Endodermal cell (in vitro differentiated cells): ENCODE measurements around the gene KRTAP5-4. TPM values are rescaled to one million over a fixed set of nuclear protein-coding genes. Genes with fewer than 3 reads are reported as not detected.
A peak's percentile ranks its signal among the peaks of the same experiment; 100 is the strongest.
"Not testable (repeated sequence)": the region's sequence is repeated elsewhere in the genome, so short reads cannot be mapped to it uniquely, and the experiment has no call there.

Experiments
- DNase-seq: peaks from one replicate; pipeline ENCODE4 v3.0.0-alpha.2; 2017
- H3K27ac ChIP-seq: 2 replicates; pipeline ENCODE4 v1.5.1; 2013; ENCODE audit warnings: mild to moderate bottlenecking, low read depth, low read length, moderate library complexity
- H3K27me3 ChIP-seq: 2 replicates; pipeline ENCODE4 v1.6.1; 2013; ENCODE audit warnings: mild to moderate bottlenecking, low read length, moderate library complexity; ENCODE audit not compliant: insufficient read depth, control insufficient read depth, poor library complexity, severe bottlenecking
- H3K36me3 ChIP-seq: 2 replicates; pipeline ENCODE4 v1.7.0; 2013; ENCODE audit warnings: mild to moderate bottlenecking, low read length, moderate library complexity; ENCODE audit not compliant: control insufficient read depth, insufficient read depth
- H3K4me1 ChIP-seq: one replicate; pipeline ENCODE4 v1.7.0; 2013; ENCODE audit warnings: low read length; ENCODE audit not compliant: control insufficient read depth, insufficient read depth
- H3K4me3 ChIP-seq: 2 replicates; pipeline ENCODE4 v1.5.1; 2013; ENCODE audit warnings: mild to moderate bottlenecking, low read length, moderate library complexity
- H3K9ac ChIP-seq: 2 replicates; pipeline ENCODE4 v1.6.1; 2013; ENCODE audit warnings: mild to moderate bottlenecking, low read length, moderate library complexity; ENCODE audit not compliant: poor library complexity, severe bottlenecking; ENCODE audit errors: extremely low read depth
- H3K9me3 ChIP-seq: 2 replicates; pipeline ENCODE4 v1.6.1; 2013; ENCODE audit warnings: mild to moderate bottlenecking, low read length, moderate library complexity; ENCODE audit not compliant: control insufficient read depth
- H3K27ac Mint-ChIP-seq: 2 replicates; pipeline ENCODE4 v1.8.0; 2020; ENCODE audit warnings: mixed read lengths
- H3K27me3 Mint-ChIP-seq: 2 replicates; pipeline ENCODE4 v1.8.0; 2021; ENCODE audit warnings: mild to moderate bottlenecking, mixed read lengths; ENCODE audit not compliant: insufficient read depth
- H3K36me3 Mint-ChIP-seq: 2 replicates; pipeline ENCODE4 v1.8.0; 2020; ENCODE audit warnings: low read depth, mixed read lengths
- H3K4me1 Mint-ChIP-seq: 2 replicates; pipeline ENCODE4 v1.8.0; 2020; ENCODE audit warnings: mixed read lengths
- H3K4me3 Mint-ChIP-seq: 2 replicates; pipeline ENCODE4 v1.8.0; 2020; ENCODE audit warnings: mild to moderate bottlenecking, moderate library complexity, mixed read lengths
- H3K9me3 Mint-ChIP-seq: 2 replicates; pipeline ENCODE4 v1.8.0; 2020; ENCODE audit warnings: mild to moderate bottlenecking, mixed read lengths
- WGBS, 2 experiments: methylation state at CpG; one replicate each; pipeline versions ENCODE4 v1.1.5 to v1.1.7; 2013; ENCODE audit warnings: missing lambda C conversion rate in 2 of 2, mixed read lengths in 1 of 2; ENCODE audit not compliant: insufficient coverage in 1 of 2, insufficient read length in 1 of 2; 5-methylcytosine and 5-hydroxymethylcytosine counted together
- total RNA-seq, 2 donors: library from RNA; stranded (reverse); fragmentation: NEBNext Ultra II Directional in 1 of 2; extraction: Animal tissue kit (Norgen Biotek cat#: 25700) in 1 of 2; gene quantifications; 2 replicates in 1 of 2; 3 replicates in 1 of 2; pipeline ENCODE4 v1.2.1, GENCODE V29; 2021
- TF ChIP-seq, protein P1 (sequence below): fragments of 200-600 bp; sonication (generic); conservative IDR thresholded peaks from 2 replicates; pipeline ENCODE4 v1.5.0; 2021; ENCODE audit warnings: antibody characterized with exemption, mild to moderate bottlenecking

Gene KRTAP5-4
- total RNA-seq, 2 donors from 2014 or later = not detected

DNA sequence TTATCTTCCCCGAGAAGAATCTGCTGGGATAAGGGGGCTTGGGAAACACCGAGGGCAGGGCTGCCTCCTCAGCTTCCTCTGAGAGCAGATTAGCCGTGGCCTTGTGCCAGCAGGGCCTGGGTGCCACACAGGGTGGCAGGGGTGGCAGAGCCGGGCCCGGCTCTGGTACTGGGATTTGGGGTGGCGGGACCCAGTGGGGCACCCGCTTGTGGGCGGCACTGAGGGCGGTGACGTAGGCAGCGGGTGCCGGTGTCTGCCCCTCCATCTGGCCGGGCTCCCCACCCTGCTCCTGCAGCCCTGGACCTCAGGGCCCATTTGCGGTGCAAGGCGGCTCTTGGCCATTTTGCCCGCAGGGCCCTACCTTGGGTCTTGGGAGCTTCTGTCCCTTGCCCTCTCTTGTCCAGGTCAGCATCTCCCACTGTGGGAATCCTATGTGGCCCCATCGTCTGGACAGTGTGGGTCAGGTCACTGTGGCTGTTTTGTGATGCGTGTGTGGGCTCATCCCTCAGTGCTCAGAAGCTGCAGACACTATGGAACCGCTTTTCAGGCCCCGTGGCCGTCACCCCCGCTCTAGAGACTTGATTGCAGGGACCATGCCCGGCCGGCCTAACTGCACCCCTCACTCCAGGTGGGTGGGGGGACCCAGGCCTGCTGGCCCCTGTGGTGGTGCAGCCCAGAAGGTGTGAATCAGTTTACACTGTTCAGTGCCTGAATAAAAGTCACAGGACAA, 45.3 kb upstream of the KRTAP5-4 start:
- peaks cover 32% of the 10 kb centered on the region for H3K27me3 ChIP-seq
- 82 to 87% methylated on average over 12 to 19 of the region's 24 CpGs for WGBS, 2 experiments
- H3K4me3 ChIP-seq = no peak overlapping the region
- no peaks in the 10 kb centered on the region for H3K36me3 ChIP-seq
- H3K4me1 Mint-ChIP-seq = peaks cover 5% of the 10 kb centered on the region
- peaks cover 4% of the 10 kb centered on the region for H3K4me1 ChIP-seq
- H3K9ac ChIP-seq = no peak overlapping the region
- H3K9me3 ChIP-seq = no peaks in the 10 kb centered on the region
- peaks cover 43% of the 10 kb centered on the region for H3K27me3 Mint-ChIP-seq
- no peaks in the 10 kb centered on the region for H3K36me3 Mint-ChIP-seq
- H3K4me3 Mint-ChIP-seq = no peak overlapping the region
- no peaks in the 10 kb centered on the region for H3K9me3 Mint-ChIP-seq
- H3K27ac ChIP-seq = no peak overlapping the region
- no peak overlapping the region for H3K27ac Mint-ChIP-seq
- no peak for DNase-seq
- TF ChIP-seq, protein P1, sequence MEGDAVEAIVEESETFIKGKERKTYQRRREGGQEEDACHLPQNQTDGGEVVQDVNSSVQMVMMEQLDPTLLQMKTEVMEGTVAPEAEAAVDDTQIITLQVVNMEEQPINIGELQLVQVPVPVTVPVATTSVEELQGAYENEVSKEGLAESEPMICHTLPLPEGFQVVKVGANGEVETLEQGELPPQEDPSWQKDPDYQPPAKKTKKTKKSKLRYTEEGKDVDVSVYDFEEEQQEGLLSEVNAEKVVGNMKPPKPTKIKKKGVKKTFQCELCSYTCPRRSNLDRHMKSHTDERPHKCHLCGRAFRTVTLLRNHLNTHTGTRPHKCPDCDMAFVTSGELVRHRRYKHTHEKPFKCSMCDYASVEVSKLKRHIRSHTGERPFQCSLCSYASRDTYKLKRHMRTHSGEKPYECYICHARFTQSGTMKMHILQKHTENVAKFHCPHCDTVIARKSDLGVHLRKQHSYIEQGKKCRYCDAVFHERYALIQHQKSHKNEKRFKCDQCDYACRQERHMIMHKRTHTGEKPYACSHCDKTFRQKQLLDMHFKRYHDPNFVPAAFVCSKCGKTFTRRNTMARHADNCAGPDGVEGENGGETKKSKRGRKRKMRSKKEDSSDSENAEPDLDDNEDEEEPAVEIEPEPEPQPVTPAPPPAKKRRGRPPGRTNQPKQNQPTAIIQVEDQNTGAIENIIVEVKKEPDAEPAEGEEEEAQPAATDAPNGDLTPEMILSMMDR = no peak

DNA sequence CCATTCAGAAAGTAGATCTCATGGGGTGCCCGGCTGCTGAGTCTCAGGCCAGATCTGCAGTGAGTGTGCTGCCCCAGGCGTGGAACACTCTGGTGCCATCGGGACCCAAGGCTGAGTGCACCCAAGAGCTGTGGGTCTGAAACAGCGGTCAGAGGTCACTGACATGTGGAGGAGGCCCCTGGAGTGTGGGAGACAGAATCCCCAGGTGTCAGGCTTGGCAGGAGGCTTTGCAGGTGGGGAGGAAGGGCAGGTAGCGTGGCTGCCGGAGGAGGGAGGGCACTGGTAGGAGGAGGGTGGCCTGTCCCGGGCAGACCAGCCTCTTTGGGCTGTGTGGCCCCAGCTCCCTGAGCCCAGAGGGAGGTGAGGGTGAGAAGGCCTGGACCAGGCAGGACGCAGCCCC, 43.4 kb upstream of the KRTAP5-4 start:
- Histone ChIP-seq H3K9me3 (no peaks in the 10 kb centered on the region), H3K36me3 (no peaks in the 10 kb centered on the region), H3K27ac (no peak overlapping the region), H3K27me3 (peaks cover 18% of the 10 kb centered on the region), H3K4me3 (no peak overlapping the region), H3K4me1 (peaks cover 4% of the 10 kb centered on the region), H3K9ac (no peak overlapping the region)
- H3K4me1 Mint-ChIP-seq = peaks cover 5% of the 10 kb centered on the region
- no peaks in the 10 kb centered on the region for H3K36me3 Mint-ChIP-seq
- no peak overlapping the region for H3K4me3 Mint-ChIP-seq
- no peak overlapping the region for H3K27ac Mint-ChIP-seq
- no peaks in the 10 kb centered on the region for H3K9me3 Mint-ChIP-seq
- H3K27me3 Mint-ChIP-seq = peaks cover 42% of the 10 kb centered on the region
- 96 to 100% methylated on average over 2 to 4 of the region's 8 CpGs for WGBS, 2 experiments
- DNase-seq = peak; percentile 26
- TF ChIP-seq, protein P1 = no peak

DNA sequence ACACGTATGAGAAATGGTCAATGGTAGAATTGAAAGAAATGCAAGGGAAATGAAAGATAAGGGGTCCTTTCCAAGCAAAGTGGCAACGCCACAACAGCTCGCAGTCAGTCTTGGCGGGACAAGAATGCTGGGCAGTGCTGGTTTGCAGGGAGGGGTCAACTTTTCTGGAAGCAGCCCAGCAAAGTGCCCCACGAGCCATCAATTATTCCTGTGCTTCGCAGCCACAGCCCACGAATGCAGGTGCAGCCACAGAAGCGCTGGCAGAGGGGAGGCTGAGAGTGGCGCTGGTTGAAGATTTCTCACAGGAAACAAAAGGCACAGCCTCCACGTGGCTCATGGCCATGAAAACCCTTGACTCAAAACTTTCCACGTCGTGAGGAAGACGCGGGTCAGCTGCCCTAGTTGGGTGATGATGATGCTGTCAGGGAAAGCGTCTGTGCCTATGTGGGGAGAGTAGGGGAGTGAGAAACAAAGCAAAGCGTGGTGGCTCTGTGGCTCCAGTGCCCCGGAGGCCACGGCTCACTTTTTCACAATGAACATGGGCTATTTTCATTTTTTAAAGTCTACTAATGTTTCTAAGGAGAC, 40.9 kb upstream of the KRTAP5-4 start:
- not testable (repeated sequence) for H3K9ac ChIP-seq, H3K4me1 Mint-ChIP-seq, H3K4me3 Mint-ChIP-seq, H3K9me3 Mint-ChIP-seq, H3K27ac Mint-ChIP-seq, H3K9me3 ChIP-seq, H3K27ac ChIP-seq, H3K4me1 ChIP-seq, H3K36me3 ChIP-seq, H3K36me3 Mint-ChIP-seq, H3K4me3 ChIP-seq
- peak; percentile 14 for DNase-seq
- WGBS, 2 experiments = 78 to 80% methylated on average over 1 to 14 of the region's 18 CpGs
- H3K27me3 Mint-ChIP-seq = peaks cover 28% of the 10 kb centered on the region
- peaks cover 15% of the 10 kb centered on the region for H3K27me3 ChIP-seq

DNA sequence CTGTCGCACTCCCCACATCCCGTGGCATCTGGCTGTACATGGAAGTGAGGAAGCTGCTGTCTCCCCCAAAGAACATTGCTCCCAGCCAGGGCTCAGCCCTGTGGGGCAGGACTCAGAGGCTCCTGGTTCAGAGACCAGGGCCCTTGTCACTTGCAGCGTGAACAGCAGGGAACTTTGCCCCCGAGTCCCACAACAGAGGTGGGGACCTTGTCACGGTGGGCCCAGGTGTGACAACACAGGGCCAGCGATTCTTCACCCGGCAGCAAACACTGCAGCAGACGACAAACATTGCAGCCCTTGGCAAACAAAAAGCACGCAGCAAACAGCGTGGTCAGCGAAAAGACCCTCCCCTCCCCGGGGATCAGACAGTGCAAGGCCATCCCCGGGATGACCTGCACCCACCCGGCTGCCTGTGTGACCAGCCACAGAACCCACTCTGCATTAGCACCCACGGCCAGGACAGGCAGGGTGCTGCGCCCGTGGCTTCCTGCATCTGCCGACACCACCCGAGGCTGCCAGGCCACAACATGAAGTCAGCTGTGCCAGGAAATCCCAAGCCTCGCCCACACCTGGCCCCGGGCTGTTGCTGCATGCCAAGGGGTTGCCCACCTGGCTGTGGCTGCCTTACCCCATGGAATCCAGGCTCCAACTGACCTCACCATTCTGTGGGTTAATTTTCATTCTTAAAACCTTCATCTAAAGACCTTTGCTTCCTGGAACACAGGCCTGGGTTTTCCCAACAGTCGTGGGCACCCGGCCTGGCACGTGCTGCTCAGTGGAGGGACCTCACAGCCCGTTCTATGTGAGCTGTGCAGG, 39.7 kb upstream of the KRTAP5-4 start:
- not testable (repeated sequence) for H3K9me3 ChIP-seq, H3K4me1 Mint-ChIP-seq, H3K27ac Mint-ChIP-seq, H3K4me1 ChIP-seq, H3K4me3 Mint-ChIP-seq, H3K27ac ChIP-seq, H3K9me3 Mint-ChIP-seq, H3K9ac ChIP-seq, H3K36me3 Mint-ChIP-seq, H3K36me3 ChIP-seq, H3K4me3 ChIP-seq
- peaks cover 17% of the 10 kb centered on the region for H3K27me3 ChIP-seq
- peaks cover 38% of the 10 kb centered on the region for H3K27me3 Mint-ChIP-seq
- DNase-seq = peak; percentile 12
- 91% methylated on average over 11 of the region's 25 CpGs; no CpG with 5 or more reads in 1 of the 2 experiments for WGBS, 2 experiments
